Activated CD8-positive, alpha-beta T cell treated with anti-CD3 and anti-CD28 coated beads for 36 hours (primary cell): ENCODE data around the gene ADNP. TPM values are rescaled to one million over a fixed set of nuclear protein-coding genes. Genes with fewer than 3 reads are reported as not detected.
"Not testable (repeated sequence)": the region's sequence is repeated elsewhere in the genome, so short reads cannot be mapped to it uniquely, and the experiment has no call there.

Source experiments
- ATAC-seq: fragments of 200-7000 bp; cut with Tn5 transposase; one replicate; pipeline ENCODE4 v1.10.0; 2021; ENCODE audit warnings: mild to moderate bottlenecking, moderate library complexity
- CTCF ChIA-PET: fragments of 350-600 bp; sonication (Branson Sonifier 250); formaldehyde crosslinking; loops from one replicate; lab custom pipeline; 2021; ENCODE audit warnings: antibody characterized with exemption; lab: Charles Lee
- POLR2A ChIA-PET: fragments of 350-600 bp; sonication (Branson Sonifier 250); formaldehyde crosslinking; loops from one replicate; lab custom pipeline; 2021; ENCODE audit warnings: antibody characterized with exemption; lab: Charles Lee
- DNase-seq: peaks from one replicate; pipeline ENCODE4 v3.0.0-alpha.2; 2020
- H3K27ac Mint-ChIP-seq: one replicate; pipeline ENCODE4 v1.8.0; 2021; ENCODE audit warnings: mild to moderate bottlenecking, mixed read lengths
- H3K27me3 Mint-ChIP-seq: one replicate; pipeline ENCODE4 v1.8.0; 2021; ENCODE audit warnings: mixed read lengths
- H3K36me3 Mint-ChIP-seq: one replicate; pipeline ENCODE4 v1.8.0; 2021; ENCODE audit warnings: low read depth, mixed read lengths
- H3K4me1 Mint-ChIP-seq: one replicate; pipeline ENCODE4 v1.8.0; 2021; ENCODE audit warnings: low read depth, mixed read lengths
- H3K4me3 Mint-ChIP-seq: one replicate; pipeline ENCODE4 v1.8.0; 2021; ENCODE audit warnings: mild to moderate bottlenecking, moderate library complexity, mixed read lengths
- H3K9me3 Mint-ChIP-seq: one replicate; pipeline ENCODE4 v1.8.0; 2021; ENCODE audit warnings: mixed read lengths
- CTCF ChIP-seq: fragments of 200-600 bp; IDR thresholded peaks from one replicate; pipeline ENCODE4 v1.8.0; 2022; ENCODE audit warnings: antibody characterized with exemption, mild to moderate bottlenecking
- intact Hi-C: fragments of 100-400 bp; cut with micrococcal nuclease; formaldehyde crosslinking; loops from one replicate; pipeline ENCODE4 v1.10.0; 2022
- total RNA-seq, 2 experiments: library from RNA; stranded (reverse); gene quantifications; one replicate each; pipeline ENCODE4 v1.2.3, GENCODE V29; 2021

The ADNP gene
- 10 to 100 TPM; 58.9 to 60.0 TPM for total RNA-seq

GRCh38 chr20:50931306-50932015 lies at the start of gene ADNP:
TSS of gene ADNP (minus strand) at chr20:50931437. CDS start at chr20:50903996, 27,441 bp downstream.
- H3K36me3 Mint-ChIP-seq, result peaks cover 57% of the 10 kb centered on the region
- ATAC-seq, result peak; percentile 64
- CTCF ChIA-PET, result interaction anchor here (1.2 to 17.7 kb wide), 8 partner anchors 9 to 138 kb away, joined by 4 to 253 read pairs (median 10); partner anchors contain the start of genes BCAS4, DPM1 and MOCS3

GRCh38 chr20:50980071-50980681 lies 48.9 kb upstream of the ADNP start:
- Mint-ChIP-seq H3K27me3 (peaks cover 32% of the 10 kb centered on the region), H3K4me1 (peaks cover 18% of the 10 kb centered on the region), H3K9me3 (no peaks in the 10 kb centered on the region), H3K36me3 (no peaks in the 10 kb centered on the region), H3K4me3 (no peak overlapping the region), H3K27ac (peak overlapping the region; percentile 87)
- DNase-seq (peak; percentile 71), ATAC-seq (peak; percentile 82)
- intact Hi-C loops, result loop anchor here (10.0 kb wide), 1 partner anchor 645 kb away; no protein-coding TSS in a partner anchor
- CTCF ChIA-PET, result interaction anchor here (1.2 to 6.4 kb wide), 10 partner anchors 8 to 327 kb away, joined by 4 to 56 read pairs (median 16); partner anchors contain the start of gene BCAS4
- TF ChIP-seq CTCF, result no peak
- POLR2A ChIA-PET, result no interaction called here

More at GRCh38 chr20:50931306-50932015, at the start of gene ADNP:
- Mint-ChIP-seq H3K4me3 (peak within 1 kb of the TSS; percentile 82), H3K27me3 (no peaks in the 10 kb centered on the region), H3K4me1 (peaks cover 34% of the 10 kb centered on the region), H3K9me3 (no peaks in the 10 kb centered on the region), H3K27ac (peak within 1 kb of the TSS; percentile 95)
- POLR2A ChIA-PET, result interaction anchor here (0.6 to 6.2 kb wide), 18 partner anchors 8 to 961 kb away, joined by 3 to 85 read pairs (median 5); partner anchors contain the start of genes BCAS4, DPM1 and MOCS3
- intact Hi-C loops, result no loop called here
- peak; percentile 64 for TF ChIP-seq CTCF
- DNase-seq, result peak; percentile 91

- H3K27ac Mint-ChIP-seq, intact Hi-C loops, H3K9me3 Mint-ChIP-seq, H3K4me3 Mint-ChIP-seq, H3K36me3 Mint-ChIP-seq, POLR2A ChIA-PET, DNase-seq, ATAC-seq: not testable (repeated sequence)
- H3K27me3 Mint-ChIP-seq, result peaks cover 28% of the 10 kb centered on the region
- H3K4me1 Mint-ChIP-seq, result peaks cover 18% of the 10 kb centered on the region
- CTCF ChIA-PET, result interaction anchor here (1.0 to 1.3 kb wide), 3 partner anchors 9 to 328 kb away, joined by 3 to 4 read pairs (median 3); no protein-coding TSS in a partner anchor
These were observed 47.3 kb upstream of the ADNP start for GRCh38 chr20:50978533-50978932.

- no peaks in the 10 kb centered on the region for H3K36me3 Mint-ChIP-seq
- TF ChIP-seq CTCF, result no peak
These were observed 46.1 kb upstream of the ADNP start for GRCh38 chr20:50977066-50978021.

More at GRCh38 chr20:50977066-50978021, 46.1 kb upstream of the ADNP start:
- no peaks in the 10 kb centered on the region for H3K9me3 Mint-ChIP-seq
- ChIA-PET POLR2A (no interaction called here), CTCF (interaction anchor here (1.0 to 1.6 kb wide), 3 partner anchors 183 to 330 kb away, joined by 3 read pairs; no protein-coding TSS in a partner anchor)
- H3K4me3 Mint-ChIP-seq, result no peak overlapping the region
- H3K27me3 Mint-ChIP-seq, result peaks cover 19% of the 10 kb centered on the region
- H3K27ac Mint-ChIP-seq, result no peak overlapping the region
- intact Hi-C loops, result no loop called here
- ATAC-seq, result no peak
- no peak for DNase-seq
- peaks cover 18% of the 10 kb centered on the region for H3K4me1 Mint-ChIP-seq
